ENCODE data around the gene GUCD1. TPM values are rescaled to one million over a fixed set of nuclear protein-coding genes. Genes with fewer than 3 reads are reported as not detected.

Gene GUCD1
- total RNA-seq, 1 experiment from 2014 or later: 48.7 TPM

GRCh38 chr22:24542641-24543040, 12.3 kb downstream of the GUCD1 start:
- no peaks in the 10 kb centered on the region for H3K79me2 ChIP-seq (ENCODE audit: insufficient read depth, low read length)
- H3K27ac ChIP-seq (ENCODE audit: low read depth, low read length): no peak overlapping the region
- POLR2A ChIA-PET: no interaction called here
- no peak for DNase-seq (ENCODE audit: low read depth, low spot score)
- no peak overlapping the region for H2AFZ ChIP-seq (ENCODE audit: low read depth, low read length, poor library complexity, severe bottlenecking)
- no peaks in the 10 kb centered on the region for H3K27me3 ChIP-seq (ENCODE audit: insufficient read depth, low read length)
- RAD21 ChIA-PET (ENCODE audit: low non-redundant PET in 1 of 2, low total read pairs in 2 of 2, uncharacterized antibody in 2 of 2, unreplicated experiment in 2 of 2): no interaction called here
- CTCF ChIA-PET: no interaction called here
- no peaks in the 10 kb centered on the region for H3K9me2 ChIP-seq (ENCODE audit: insufficient read depth)
- no peak; the same call in 1 of the 2 replicates for ATAC-seq
- H3K9me3 ChIP-seq (ENCODE audit: control insufficient read depth in 1 of 2, insufficient read depth in 1 of 2, low read depth in 1 of 2, low read length in 2 of 2): no peaks in the 10 kb centered on the region
- no peak overlapping the region for H3K4me2 ChIP-seq (ENCODE audit: low read length)
- H4K20me1 ChIP-seq (ENCODE audit: insufficient read depth): no peaks in the 10 kb centered on the region
- H3K9ac ChIP-seq (ENCODE audit: low read length): no peak overlapping the region
- H3K36me3 ChIP-seq (ENCODE audit: control insufficient read depth in 1 of 2, insufficient read depth in 2 of 2, low read length in 2 of 2): peaks cover 0 to 12% of the 10 kb centered on the region in 2 experiments; a peak in 3 of 4 replicates
- TF ChIP-seq MAX (IDR thresholded peaks at IDR 0.05) (no peak), TCF7L2 (IDR thresholded peaks at IDR 0.05; ENCODE audit: borderline replicate concordance, extremely low read depth, insufficient read depth, insufficient read length) (no peak), FOSL1 (IDR thresholded peaks at IDR 0.05; ENCODE audit: low read depth) (no peak), EGR1 (IDR thresholded peaks at IDR 0.05; ENCODE audit: low read depth) (no peak), ZBTB33 (IDR thresholded peaks at IDR 0.05; ENCODE audit: extremely low read depth, insufficient replicate concordance, low read length) (no peak), YY1 (IDR thresholded peaks at IDR 0.05; ENCODE audit: extremely low read depth, insufficient replicate concordance, low read depth, low read length) (no peak), POLR2A (IDR thresholded peaks at IDR 0.05; ENCODE audit: borderline replicate concordance, extremely low read depth, insufficient read depth, insufficient read length) (no peak), EZH2phosphoT487 (IDR thresholded peaks at IDR 0.05; ENCODE audit: borderline replicate concordance) (no peak), SP1 (IDR thresholded peaks at IDR 0.05; ENCODE audit: low read depth) (no peak), RAD21 (IDR thresholded peaks at IDR 0.05; ENCODE audit: low read depth) (no peak), CBX3 (IDR thresholded peaks at IDR 0.05; ENCODE audit: low read depth) (no peak), ZFX (IDR thresholded peaks at IDR 0.05) (no peak), ELF1 (IDR thresholded peaks at IDR 0.05; ENCODE audit: borderline replicate concordance, low read depth) (no peak), ATF3 (IDR thresholded peaks at IDR 0.05) (no peak), EZH2 (IDR thresholded peaks at IDR 0.05) (no peak), POLR2AphosphoS5 (IDR thresholded peaks at IDR 0.05; ENCODE audit: low read depth, low read length) (no peak), ZNF274 (IDR thresholded peaks at IDR 0.05; ENCODE audit: low read depth, low read length) (no peak), SIN3A (IDR thresholded peaks at IDR 0.05; ENCODE audit: low read depth) (no peak)
- no TSS peak for BruUV-seq (replicated peaks)
- H3K4me1 ChIP-seq (ENCODE audit: control insufficient read depth in 1 of 2, insufficient read depth in 2 of 2, low read length in 2 of 2): no peaks in the 10 kb centered on the region
- intact Hi-C loops (cut with micrococcal nuclease): no loop called here
- no peak overlapping the region for H3K4me3 ChIP-seq (replicated peaks in 1 of 2; ENCODE audit: low read depth in 1 of 2, low read length in 2 of 2)
